ENCODE data around the gene TFF3.

DNA sequence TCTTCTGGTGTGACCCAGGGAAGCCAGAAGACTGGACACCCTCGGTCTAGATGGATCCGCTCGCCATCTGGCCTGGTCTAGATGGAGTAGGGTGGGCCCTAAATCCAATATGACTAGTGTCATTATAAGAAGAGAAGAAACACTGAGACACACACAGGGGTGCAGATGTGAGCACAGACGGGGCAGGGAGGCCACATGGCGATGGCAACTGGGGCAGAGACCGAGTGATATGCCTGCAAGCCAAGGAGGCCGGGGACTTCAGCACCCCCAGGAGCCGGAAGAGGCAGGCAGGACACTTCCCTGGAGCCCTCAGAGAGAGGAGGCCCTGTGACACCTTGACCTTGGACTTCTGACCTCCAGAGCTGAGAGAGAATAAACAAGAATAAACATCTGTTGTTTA lies 5.6 kb upstream of the TFF3 start:
- no peak for TF ChIP-seq POLR2AphosphoS5 (IDR thresholded peaks at IDR 0.05)
- TF ChIP-seq, protein P1, sequence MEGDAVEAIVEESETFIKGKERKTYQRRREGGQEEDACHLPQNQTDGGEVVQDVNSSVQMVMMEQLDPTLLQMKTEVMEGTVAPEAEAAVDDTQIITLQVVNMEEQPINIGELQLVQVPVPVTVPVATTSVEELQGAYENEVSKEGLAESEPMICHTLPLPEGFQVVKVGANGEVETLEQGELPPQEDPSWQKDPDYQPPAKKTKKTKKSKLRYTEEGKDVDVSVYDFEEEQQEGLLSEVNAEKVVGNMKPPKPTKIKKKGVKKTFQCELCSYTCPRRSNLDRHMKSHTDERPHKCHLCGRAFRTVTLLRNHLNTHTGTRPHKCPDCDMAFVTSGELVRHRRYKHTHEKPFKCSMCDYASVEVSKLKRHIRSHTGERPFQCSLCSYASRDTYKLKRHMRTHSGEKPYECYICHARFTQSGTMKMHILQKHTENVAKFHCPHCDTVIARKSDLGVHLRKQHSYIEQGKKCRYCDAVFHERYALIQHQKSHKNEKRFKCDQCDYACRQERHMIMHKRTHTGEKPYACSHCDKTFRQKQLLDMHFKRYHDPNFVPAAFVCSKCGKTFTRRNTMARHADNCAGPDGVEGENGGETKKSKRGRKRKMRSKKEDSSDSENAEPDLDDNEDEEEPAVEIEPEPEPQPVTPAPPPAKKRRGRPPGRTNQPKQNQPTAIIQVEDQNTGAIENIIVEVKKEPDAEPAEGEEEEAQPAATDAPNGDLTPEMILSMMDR (IDR thresholded peaks at IDR 0.05) = no peak

Measured in transverse colon (tissue), 4 donors.